K562 (cell line): ENCODE data around the gene ANOS1. TPM values are rescaled to one million over a fixed set of nuclear protein-coding genes. Genes with fewer than 3 reads are reported as not detected.
A peak's percentile ranks its signal among the peaks of the same experiment; 100 is the strongest.

Source experiments
- ATAC-seq: fragments of 200-7000 bp; cut with Tn5 transposase; 3 replicates; pipeline ENCODE4 v1.9.1; 2020; ENCODE audit warnings: moderate library complexity
- BruUV-seq: library from RNA; stranded (reverse); fragments of 400-500 nt; replicated peaks from 2 replicates; lab custom pipeline; 2021; lab: Mats Ljungman, UMichigan
- CTCF ChIA-PET: fragments of 300-600 bp; formaldehyde crosslinking; extraction: SDS; loops from one replicate; lab custom pipeline; 2021; ENCODE audit warnings: low intra/inter-chr PET ratio; lab: Yijun Ruan, JAX
- POLR2A ChIA-PET: fragments of 300-600, 350-650 bp; sonication (Branson Sonifier 250); formaldehyde crosslinking; extraction: SDS; loops from one replicate; lab custom pipeline; 2021; ENCODE audit warnings: antibody characterized with exemption, inconsistent platforms; lab: Yijun Ruan, JAX
- DNase-seq, 4 experiments: peaks; one replicate each; pipeline versions ENCODE4 v3.0.0 to v3.0.0-alpha.2; 2011 to 2018; ENCODE audit warnings: low spot score in 3 of 4, mixed read lengths in 3 of 4; ENCODE audit errors: extremely low read depth in 1 of 4
- FAIRE-seq: peaks from 2 replicates; lab custom pipeline; 2011; peaks lifted over from hg19 to GRCh38; lab: Jason Lieb, UNC
- H2AFZ ChIP-seq: 2 replicates; pipeline ENCODE4 v1.6.0; 2011; ENCODE audit warnings: low read depth, low read length, control low read depth, inconsistent platforms
- H3K27ac ChIP-seq: fragments of 200-600 bp; 3 replicates; pipeline ENCODE4 v1.8.0; 2011; ENCODE audit warnings: low read depth, mild to moderate bottlenecking, control low read depth, inconsistent platforms, low read length, moderate library complexity, mixed read lengths; ENCODE audit errors: extremely low read depth
- H3K27me3 ChIP-seq, 2 experiments: fragments of 300-600 bp in 1 of 2; 2 replicates in 1 of 2; 3 replicates in 1 of 2; pipeline versions ENCODE4 v1.6.0 to v1.8.0; 2011; ENCODE audit warnings: inconsistent platforms in 2 of 2, low read length in 2 of 2, mild to moderate bottlenecking in 1 of 2, mixed read lengths in 1 of 2, moderate library complexity in 1 of 2; ENCODE audit not compliant: control insufficient read depth in 2 of 2, insufficient read depth in 2 of 2
- H3K36me3 ChIP-seq: fragments of 300-600 bp; 3 replicates; pipeline ENCODE4 v1.8.0; 2011; ENCODE audit warnings: mild to moderate bottlenecking, low read length, inconsistent platforms; ENCODE audit not compliant: control insufficient read depth, insufficient read depth
- H3K4me1 ChIP-seq, 2 experiments: fragments of 200-600 bp in 1 of 2; replicated peaks in 1 of 2; 2 replicates in 1 of 2; 3 replicates in 1 of 2; pipeline versions ENCODE4 v1.5.1 to v1.8.0; 2011; ENCODE audit warnings: inconsistent platforms in 2 of 2, low read length in 2 of 2, mild to moderate bottlenecking in 1 of 2, mixed read lengths in 1 of 2, moderate library complexity in 1 of 2; ENCODE audit not compliant: control insufficient read depth in 2 of 2, insufficient read depth in 2 of 2
- H3K4me2 ChIP-seq: 2 replicates; pipeline ENCODE4 v1.6.1; 2011; ENCODE audit warnings: low read length, control low read depth, inconsistent platforms, mixed read lengths; ENCODE audit not compliant: insufficient read depth
- H3K4me3 ChIP-seq: fragments of 200-600 bp; sonication (generic), shearing (Covaris generic); 2 replicates; pipeline ENCODE4 v1.5.1; 2016; ENCODE audit warnings: control low read depth, inconsistent platforms
- H3K79me2 ChIP-seq: fragments of 200-600 bp; 3 replicates; pipeline ENCODE4 v1.8.0; 2011; ENCODE audit warnings: low read length, inconsistent platforms; ENCODE audit not compliant: control insufficient read depth, insufficient read depth
- H3K9ac ChIP-seq, 2 experiments: 2 replicates each; pipeline versions ENCODE4 v1.6.0 to v1.6.1; 2011; ENCODE audit warnings: low read depth in 2 of 2, low read length in 2 of 2, control low read depth in 1 of 2, inconsistent platforms in 1 of 2, mild to moderate bottlenecking in 1 of 2, mixed read lengths in 1 of 2; ENCODE audit not compliant: insufficient read depth in 1 of 2
- H3K9me1 ChIP-seq: one replicate; pipeline ENCODE4 v1.6.0; 2011; ENCODE audit warnings: inconsistent platforms, mild to moderate bottlenecking, low read length, moderate library complexity; ENCODE audit not compliant: control insufficient read depth, insufficient read depth
- H3K9me3 ChIP-seq: replicated peaks from 2 replicates; pipeline ENCODE4 v1.5.1; 2011; ENCODE audit warnings: low read depth, low read length, inconsistent platforms; ENCODE audit not compliant: control insufficient read depth, insufficient read depth
- H4K20me1 ChIP-seq: replicated peaks from 2 replicates; pipeline ENCODE4 v1.6.1; 2011; ENCODE audit warnings: low read length, inconsistent platforms, mixed read lengths; ENCODE audit not compliant: control insufficient read depth, insufficient read depth
- COPS2 ChIP-seq: fragments of 450-650 bp; conservative IDR thresholded peaks from 2 replicates; pipeline ENCODE4 v1.6.1; 2016; ENCODE audit warnings: mild to moderate bottlenecking, moderate library complexity
- LEF1 ChIP-seq: fragments of 450-650 bp; IDR thresholded peaks from 2 replicates; pipeline ENCODE4 v1.6.1; 2016; ENCODE audit warnings: mild to moderate bottlenecking
- PTBP1 ChIP-seq: fragments of 200-400 bp; formaldehyde crosslinking; IDR thresholded peaks from 2 replicates; pipeline ENCODE4 v1.6.1; 2017; ENCODE audit warnings: low read depth, low read length
- RAD21 ChIP-seq, 2 experiments: fragments of 250-450 bp in 1 of 2; fragments of 450-650 bp in 1 of 2; sonication (Bioruptor Pico) in 1 of 2; formaldehyde crosslinking in 1 of 2; IDR thresholded peaks in 1 of 2; conservative IDR thresholded peaks in 1 of 2; 2 replicates each; pipeline versions ENCODE4 v1.4.0 to v1.8.0; 2020 to 2022; ENCODE audit warnings: mild to moderate bottlenecking in 2 of 2, moderate library complexity in 1 of 2
- SMC3 ChIP-seq: conservative IDR thresholded peaks from 2 replicates; pipeline ENCODE4 v1.6.1; 2011; ENCODE audit warnings: low read depth, low read length, improper control_type of control experiment; ENCODE audit not compliant: insufficient read depth
- TFAP4 ChIP-seq: sonication (generic); formaldehyde crosslinking; IDR thresholded peaks from 2 replicates; pipeline ENCODE4 v1.8.0; 2022; ENCODE audit warnings: missing genetic modification reagents, mild to moderate bottlenecking, moderate library complexity, borderline replicate concordance
- WGBS: fragments of 100-300 bp; shearing (Covaris generic); methylation state at CpG from one replicate; pipeline ENCODE4 v1.1.6; 2016; ENCODE audit warnings: low coverage, mixed read lengths; ENCODE audit not compliant: insufficient coverage; ENCODE audit errors: missing lambda C conversion rate; 5-methylcytosine and 5-hydroxymethylcytosine counted together
- in situ Hi-C: fragments of 300-500 bp; cut with MboI; formaldehyde crosslinking; loops from 4 replicates; pipeline ENCODE4 v1.15.0; 2018; ENCODE audit warnings: inconsistent platforms, mixed read lengths
- intact Hi-C: fragments of 100-400 bp; cut with micrococcal nuclease; formaldehyde crosslinking; loops from 2 replicates; pipeline ENCODE4 v1.14.2; 2022
- polyA plus RNA-seq, 8 experiments: library from polyadenylated mRNA; depleted of rRNA in 4 of 8; stranded (reverse) in 5 of 8; unstranded in 3 of 8; fragments of >200 nt; fragmentation: Nextera tagmentation in 2 of 8; fragmentation: Illumina TruSeq in 1 of 8; extraction: Ambion mirVana in 2 of 8; extraction: Trizol in 1 of 8; gene quantifications; 2 replicates each; pipeline versions ENCODE4 v1.2.1 to v1.2.3, GENCODE V29; 2011 to 2014; ENCODE audit warnings: inconsistent platforms in 1 of 8, missing spikeins in 1 of 8
- total RNA-seq, 7 experiments: library from RNA; depleted of rRNA in 6 of 7; stranded (reverse); fragments of >200 nt in 6 of 7; fragmentation: Illumina TruSeq in 2 of 7; extraction: Trizol in 2 of 7; gene quantifications; 2 replicates each; pipeline versions ENCODE4 v1.2.1 to v1.2.3, GENCODE V29; 2011 to 2021; ENCODE audit warnings: low replicate concordance in 1 of 7
- TF ChIP-seq, protein P1 (sequence below): fragments of 250-450 bp; sonication (Bioruptor Pico); IDR thresholded peaks from 2 replicates; pipeline ENCODE4 v1.8.0; 2022; ENCODE audit warnings: moderate library complexity, mild to moderate bottlenecking, inconsistent platforms
- TF ChIP-seq, protein P2 (sequence below), 2 experiments: fragments of 450-650 bp; formaldehyde crosslinking in 1 of 2; IDR thresholded peaks; 2 replicates each; pipeline versions ENCODE4 v1.4.0 to v1.6.1; 2014 to 2020; ENCODE audit warnings: mild to moderate bottlenecking in 2 of 2, borderline replicate concordance in 1 of 2, low read depth in 1 of 2

The ANOS1 gene
- total and polyA plus RNA-seq, 9 of the 15 experiments (the other 6 are each of a cell fraction or from before 2014, with no cell fraction given) = 0.04 TPM; not detected in 8

DNA sequence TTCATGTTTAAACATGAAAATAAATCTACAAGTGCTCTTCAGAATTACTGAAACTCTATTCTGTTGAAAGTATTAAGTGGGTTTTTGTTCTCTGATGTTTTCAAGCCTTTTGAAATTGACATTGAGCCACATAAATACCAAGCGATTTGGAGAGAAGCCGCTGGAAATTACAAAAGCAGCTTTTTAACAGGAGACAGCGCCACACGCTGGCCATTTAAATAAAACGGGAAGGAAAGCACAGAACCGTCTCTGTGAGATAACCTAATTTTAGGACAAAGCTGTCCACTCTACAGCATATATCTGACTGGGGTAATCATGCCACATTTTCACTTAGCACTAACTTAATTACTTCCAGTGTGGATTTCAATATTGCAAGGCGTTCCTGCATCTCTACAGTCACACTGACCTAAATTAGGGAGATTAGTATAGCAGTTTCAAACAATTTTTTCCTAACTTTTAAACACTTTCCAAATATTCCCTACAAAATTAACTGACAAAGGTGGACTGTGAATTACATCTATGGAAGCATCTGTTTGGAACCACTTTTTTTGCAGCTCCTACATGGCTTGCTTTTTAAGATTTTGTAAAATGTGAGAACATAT, 6.8 kb upstream of the ANOS1 start:
- POLR2A ChIA-PET = interaction anchor here (0.7 kb wide), 1 partner anchor 392 kb away, joined by 4 read pairs; no protein-coding TSS in a partner anchor
- ATAC-seq (peak; percentile 54; the same call in 2 of the 3 replicates), FAIRE-seq (no peak), DNase-seq (peak; percentile 8 to 48 (median 9))
- H3K36me3 ChIP-seq = no peaks in the 10 kb centered on the region
- H3K27ac ChIP-seq = no peak overlapping the region
- no peak overlapping the region for H3K4me3 ChIP-seq
- H3K9me3 ChIP-seq = no peaks in the 10 kb centered on the region
- no peaks in the 10 kb centered on the region for H3K27me3 ChIP-seq
- CTCF ChIA-PET = interaction anchor here (0.6 to 1.9 kb wide), 4 partner anchors 742 to 1841 kb away, joined by 3 to 4 read pairs (median 3); no protein-coding TSS in a partner anchor
- in situ Hi-C loops = loop anchor here (10.0 kb wide), 1 partner anchor 744 kb away; no protein-coding TSS in a partner anchor
- no peak overlapping the region for H3K9ac ChIP-seq
- no peak overlapping the region for H2AFZ ChIP-seq
- intact Hi-C loops = loop anchor here (1.0 kb wide), 1 partner anchor 742 kb away; no protein-coding TSS in a partner anchor
- no peaks in the 10 kb centered on the region for H3K9me1 ChIP-seq
- no peaks in the 10 kb centered on the region for H4K20me1 ChIP-seq
- no TSS peak for BruUV-seq
- H3K4me1 ChIP-seq = no peaks in the 10 kb centered on the region
- 0% methylated on average over 5 of the region's 7 CpGs for WGBS
- no peaks in the 10 kb centered on the region for H3K79me2 ChIP-seq
- no peak overlapping the region for H3K4me2 ChIP-seq
- no peak for TF ChIP-seq TFAP4 (CRISPR knock-in tag)
- TF ChIP-seq LEF1 = no peak
- 0 out of 2 replicates have a peak, but pooled peaks have one; percentile 13 for TF ChIP-seq SMC3
- no peak for TF ChIP-seq PTBP1
- TF ChIP-seq COPS2 = no peak
- peak; percentile 49 to 62 for TF ChIP-seq RAD21 (CRISPR knock-in tag; conservative IDR thresholded peaks at IDR 0.05 in 1 of 2, IDR thresholded peaks at IDR 0.05 in 1 of 2)
- TF ChIP-seq, protein P1, sequence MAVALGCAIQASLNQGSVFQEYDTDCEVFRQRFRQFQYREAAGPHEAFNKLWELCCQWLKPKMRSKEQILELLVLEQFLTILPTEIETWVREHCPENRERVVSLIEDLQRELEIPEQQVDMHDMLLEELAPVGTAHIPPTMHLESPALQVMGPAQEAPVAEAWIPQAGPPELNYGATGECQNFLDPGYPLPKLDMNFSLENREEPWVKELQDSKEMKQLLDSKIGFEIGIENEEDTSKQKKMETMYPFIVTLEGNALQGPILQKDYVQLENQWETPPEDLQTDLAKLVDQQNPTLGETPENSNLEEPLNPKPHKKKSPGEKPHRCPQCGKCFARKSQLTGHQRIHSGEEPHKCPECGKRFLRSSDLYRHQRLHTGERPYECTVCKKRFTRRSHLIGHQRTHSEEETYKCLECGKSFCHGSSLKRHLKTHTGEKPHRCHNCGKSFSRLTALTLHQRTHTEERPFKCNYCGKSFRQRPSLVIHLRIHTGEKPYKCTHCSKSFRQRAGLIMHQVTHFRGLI (CRISPR knock-in tag) = no peak
- TF ChIP-seq, protein P2, sequence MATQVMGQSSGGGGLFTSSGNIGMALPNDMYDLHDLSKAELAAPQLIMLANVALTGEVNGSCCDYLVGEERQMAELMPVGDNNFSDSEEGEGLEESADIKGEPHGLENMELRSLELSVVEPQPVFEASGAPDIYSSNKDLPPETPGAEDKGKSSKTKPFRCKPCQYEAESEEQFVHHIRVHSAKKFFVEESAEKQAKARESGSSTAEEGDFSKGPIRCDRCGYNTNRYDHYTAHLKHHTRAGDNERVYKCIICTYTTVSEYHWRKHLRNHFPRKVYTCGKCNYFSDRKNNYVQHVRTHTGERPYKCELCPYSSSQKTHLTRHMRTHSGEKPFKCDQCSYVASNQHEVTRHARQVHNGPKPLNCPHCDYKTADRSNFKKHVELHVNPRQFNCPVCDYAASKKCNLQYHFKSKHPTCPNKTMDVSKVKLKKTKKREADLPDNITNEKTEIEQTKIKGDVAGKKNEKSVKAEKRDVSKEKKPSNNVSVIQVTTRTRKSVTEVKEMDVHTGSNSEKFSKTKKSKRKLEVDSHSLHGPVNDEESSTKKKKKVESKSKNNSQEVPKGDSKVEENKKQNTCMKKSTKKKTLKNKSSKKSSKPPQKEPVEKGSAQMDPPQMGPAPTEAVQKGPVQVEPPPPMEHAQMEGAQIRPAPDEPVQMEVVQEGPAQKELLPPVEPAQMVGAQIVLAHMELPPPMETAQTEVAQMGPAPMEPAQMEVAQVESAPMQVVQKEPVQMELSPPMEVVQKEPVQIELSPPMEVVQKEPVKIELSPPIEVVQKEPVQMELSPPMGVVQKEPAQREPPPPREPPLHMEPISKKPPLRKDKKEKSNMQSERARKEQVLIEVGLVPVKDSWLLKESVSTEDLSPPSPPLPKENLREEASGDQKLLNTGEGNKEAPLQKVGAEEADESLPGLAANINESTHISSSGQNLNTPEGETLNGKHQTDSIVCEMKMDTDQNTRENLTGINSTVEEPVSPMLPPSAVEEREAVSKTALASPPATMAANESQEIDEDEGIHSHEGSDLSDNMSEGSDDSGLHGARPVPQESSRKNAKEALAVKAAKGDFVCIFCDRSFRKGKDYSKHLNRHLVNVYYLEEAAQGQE (IDR thresholded peaks at IDR 0.05; ENCODE audit: borderline replicate concordance) = peak; percentile 34; the same call in 1 of the 2 replicates
- TF ChIP-seq, protein P2 (CRISPR knock-in tag; IDR thresholded peaks at IDR 0.05; ENCODE audit: low read depth) = no peak
